ENCODE results near the gene CAV2. TPM values are rescaled to one million over a fixed set of nuclear protein-coding genes. Genes with fewer than 3 reads are reported as not detected.

The CAV2 gene
- total and polyA plus RNA-seq, 4 donors: 81.8 to 131 (median 88.2) TPM

DNA sequence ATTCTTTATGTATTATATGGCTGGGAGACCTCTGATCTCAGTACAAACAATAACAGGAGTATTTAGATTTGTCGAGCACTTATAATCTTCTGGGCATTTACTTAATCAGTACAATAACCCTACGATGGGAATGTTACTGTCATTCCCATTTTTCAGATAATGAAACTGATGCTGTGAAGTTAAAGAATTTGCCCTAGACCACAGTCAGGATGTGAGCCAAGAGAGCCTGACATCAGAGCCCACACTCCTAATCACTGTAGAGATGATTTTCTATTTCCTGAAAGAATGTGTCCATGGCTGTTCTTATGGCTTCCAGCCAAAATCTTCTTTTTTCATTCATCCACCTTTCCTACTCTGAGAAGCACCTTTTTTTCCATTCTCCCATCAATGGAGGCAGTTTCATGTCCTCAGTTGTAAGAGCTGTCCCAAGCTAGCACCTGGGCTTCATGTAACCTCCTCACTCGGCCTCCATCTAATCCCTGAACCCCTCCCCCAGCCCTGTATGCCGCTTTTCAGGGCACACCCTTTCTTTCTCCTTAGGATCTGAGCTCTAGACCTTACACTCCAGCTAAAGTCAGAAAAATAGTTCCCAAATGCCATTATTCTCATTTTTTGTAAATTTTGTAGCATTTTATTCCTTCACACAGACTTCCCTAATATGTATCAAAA is 13.1 kb downstream of the CAV2 start:
- ATAC-seq (ENCODE audit: low FRiP score) (peak; percentile 28), DNase-seq (no peak)
- no peaks in the 10 kb centered on the region for H3K36me3 ChIP-seq (ENCODE audit: control insufficient read depth in 1 of 2, insufficient read depth in 2 of 2, low read length in 1 of 2)
- intact Hi-C loops (cut with DNase I): no loop called here
- peaks cover 0 to 8% of the 10 kb centered on the region in 2 donors for H3K4me1 ChIP-seq (ENCODE audit: control insufficient read depth in 1 of 2, insufficient read depth in 2 of 2, low read length in 2 of 2)
- H3K27me3 ChIP-seq (ENCODE audit: control insufficient read depth in 1 of 2, insufficient read depth in 2 of 2, low read length in 1 of 2): no peaks in the 10 kb centered on the region
- H3K27ac ChIP-seq (ENCODE audit: low read depth in 1 of 2, low read length in 2 of 2): no peak overlapping the region
- H3K4me3 ChIP-seq (ENCODE audit: low read length in 2 of 2): no peak overlapping the region
- 64 to 66% methylated on average over 4 of the region's 4 CpGs for WGBS, 2 donors
- no peaks in the 10 kb centered on the region for H3K9me3 ChIP-seq (ENCODE audit: control insufficient read depth, low read length)

GRCh38 chr7:116515584-116515983 is 16.0 kb downstream of the CAV2 start:
- Histone ChIP-seq H3K4me3 (ENCODE audit: low read length in 2 of 2) (no peak overlapping the region), H3K27me3 (ENCODE audit: control insufficient read depth in 1 of 2, insufficient read depth in 2 of 2, low read length in 1 of 2) (no peaks in the 10 kb centered on the region), H3K4me1 (ENCODE audit: control insufficient read depth in 1 of 2, insufficient read depth in 2 of 2, low read length in 2 of 2) (peaks cover 0 to 2% of the 10 kb centered on the region in 2 donors), H3K9me3 (ENCODE audit: control insufficient read depth, low read length) (no peaks in the 10 kb centered on the region), H3K36me3 (ENCODE audit: control insufficient read depth in 1 of 2, insufficient read depth in 2 of 2, low read length in 1 of 2) (no peaks in the 10 kb centered on the region), H3K27ac (ENCODE audit: low read depth in 1 of 2, low read length in 2 of 2) (no peak overlapping the region)
- ATAC-seq (ENCODE audit: low FRiP score) (no peak), DNase-seq (no peak)
- intact Hi-C loops (cut with DNase I): no loop called here

DNA sequence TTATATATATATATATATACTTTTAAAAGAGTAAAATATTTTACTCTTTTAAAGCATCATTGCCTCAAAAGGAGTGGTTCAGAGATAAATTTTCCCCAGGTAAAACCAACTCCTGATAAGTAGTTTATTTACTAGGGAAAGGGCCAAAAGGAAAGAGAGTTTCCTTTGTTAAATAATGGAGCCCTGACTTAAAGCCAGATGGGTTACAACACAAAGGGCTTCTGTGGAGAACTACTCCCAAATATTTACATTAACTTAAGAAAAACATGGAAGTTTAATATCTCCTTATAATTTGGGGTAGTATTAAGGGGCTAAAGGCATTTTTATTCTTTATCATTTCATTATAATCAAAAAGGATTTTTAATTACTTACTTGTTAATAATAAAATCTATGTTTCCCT is 16.8 kb downstream of the CAV2 start:
- H3K4me1 ChIP-seq (ENCODE audit: control insufficient read depth in 1 of 2, insufficient read depth in 2 of 2, low read length in 2 of 2): peaks cover 0 to under 1% of the 10 kb centered on the region in 2 donors
- intact Hi-C loops (cut with DNase I): no loop called here
- H3K36me3 ChIP-seq (ENCODE audit: control insufficient read depth in 1 of 2, insufficient read depth in 2 of 2, low read length in 1 of 2): no peaks in the 10 kb centered on the region
- H3K4me3 ChIP-seq (ENCODE audit: low read length in 2 of 2): no peak overlapping the region
- H3K9me3 ChIP-seq (ENCODE audit: control insufficient read depth, low read length): no peaks in the 10 kb centered on the region
- H3K27me3 ChIP-seq (ENCODE audit: control insufficient read depth in 1 of 2, insufficient read depth in 2 of 2, low read length in 1 of 2): no peaks in the 10 kb centered on the region
- DNase-seq (no peak), ATAC-seq (ENCODE audit: low FRiP score) (no peak)
- no peak overlapping the region for H3K27ac ChIP-seq (ENCODE audit: low read depth in 1 of 2, low read length in 2 of 2)

GRCh38 chr7:116517626-116518025 is 18.1 kb downstream of the CAV2 start:
- H3K9me3 ChIP-seq (ENCODE audit: control insufficient read depth, low read length): no peaks in the 10 kb centered on the region
- H3K36me3 ChIP-seq (ENCODE audit: control insufficient read depth in 1 of 2, insufficient read depth in 2 of 2, low read length in 1 of 2): no peaks in the 10 kb centered on the region
- H3K27me3 ChIP-seq (ENCODE audit: control insufficient read depth in 1 of 2, insufficient read depth in 2 of 2, low read length in 1 of 2): no peaks in the 10 kb centered on the region
- H3K27ac ChIP-seq (ENCODE audit: low read depth in 1 of 2, low read length in 2 of 2): no peak overlapping the region
- 93 to 94% methylated on average over 1 of the region's 1 CpG for WGBS, 2 donors
- no peak overlapping the region for H3K4me3 ChIP-seq (ENCODE audit: low read length in 2 of 2)
- intact Hi-C loops (cut with DNase I): no loop called here
- ATAC-seq (ENCODE audit: low FRiP score): no peak
- no peak for DNase-seq
- H3K4me1 ChIP-seq (ENCODE audit: control insufficient read depth in 1 of 2, insufficient read depth in 2 of 2, low read length in 2 of 2): no peaks in the 10 kb centered on the region

GRCh38 chr7:116518961-116519360 is 19.4 kb downstream of the CAV2 start:
- Histone ChIP-seq H3K36me3 (ENCODE audit: control insufficient read depth in 1 of 2, insufficient read depth in 2 of 2, low read length in 1 of 2) (no peaks in the 10 kb centered on the region), H3K27me3 (ENCODE audit: control insufficient read depth in 1 of 2, insufficient read depth in 2 of 2, low read length in 1 of 2) (no peaks in the 10 kb centered on the region), H3K27ac (ENCODE audit: low read depth in 1 of 2, low read length in 2 of 2) (no peak overlapping the region), H3K4me3 (ENCODE audit: low read length in 2 of 2) (no peak overlapping the region), H3K9me3 (ENCODE audit: control insufficient read depth, low read length) (no peaks in the 10 kb centered on the region), H3K4me1 (ENCODE audit: control insufficient read depth in 1 of 2, insufficient read depth in 2 of 2, low read length in 2 of 2) (no peaks in the 10 kb centered on the region)
- no peak for ATAC-seq (ENCODE audit: low FRiP score)
- DNase-seq: no peak
- intact Hi-C loops (cut with DNase I): no loop called here

DNA sequence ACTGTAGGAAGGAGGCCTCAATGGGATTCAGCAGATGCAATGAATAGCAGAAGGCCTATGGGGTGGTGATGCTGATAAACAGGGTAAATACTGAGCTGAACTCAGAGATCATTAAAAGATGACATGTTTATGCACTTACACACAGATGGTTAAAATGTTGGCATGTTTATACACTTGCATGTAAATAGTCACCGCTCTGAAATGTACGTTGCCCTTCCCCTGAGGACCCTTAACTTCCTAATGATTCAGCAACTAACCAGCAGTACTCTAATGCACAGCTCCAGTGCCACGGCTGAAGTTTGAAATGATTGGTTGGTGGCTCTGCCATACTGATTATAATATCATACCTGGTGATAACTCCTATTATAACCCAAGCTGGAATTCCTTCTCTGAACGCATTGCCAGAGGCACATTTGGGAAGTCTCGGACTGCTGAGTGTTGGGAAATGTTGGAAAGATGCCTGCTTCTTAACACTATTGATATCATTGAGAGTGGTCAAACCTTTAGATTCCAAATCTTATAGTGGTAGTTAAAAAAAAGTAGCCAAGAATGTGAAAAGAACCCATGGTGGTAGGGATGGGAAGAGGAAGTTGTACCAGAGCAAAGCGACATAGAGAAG is 21.6 kb downstream of the CAV2 start:
- Histone ChIP-seq H3K4me3 (ENCODE audit: low read length in 2 of 2) (no peak overlapping the region), H3K4me1 (ENCODE audit: control insufficient read depth in 1 of 2, insufficient read depth in 2 of 2, low read length in 2 of 2) (no peaks in the 10 kb centered on the region), H3K27me3 (ENCODE audit: control insufficient read depth in 1 of 2, insufficient read depth in 2 of 2, low read length in 1 of 2) (no peaks in the 10 kb centered on the region), H3K36me3 (ENCODE audit: control insufficient read depth in 1 of 2, insufficient read depth in 2 of 2, low read length in 1 of 2) (no peaks in the 10 kb centered on the region), H3K9me3 (ENCODE audit: control insufficient read depth, low read length) (no peaks in the 10 kb centered on the region), H3K27ac (ENCODE audit: low read depth in 1 of 2, low read length in 2 of 2) (no peak overlapping the region)
- intact Hi-C loops (cut with DNase I): loop anchor here (10.0 kb wide), 1 partner anchor 166 kb away; no protein-coding TSS in a partner anchor
- ATAC-seq (ENCODE audit: low FRiP score): no peak
- no peak for DNase-seq
- 93 to 95% methylated on average over 6 of the region's 6 CpGs for WGBS, 2 donors

DNA sequence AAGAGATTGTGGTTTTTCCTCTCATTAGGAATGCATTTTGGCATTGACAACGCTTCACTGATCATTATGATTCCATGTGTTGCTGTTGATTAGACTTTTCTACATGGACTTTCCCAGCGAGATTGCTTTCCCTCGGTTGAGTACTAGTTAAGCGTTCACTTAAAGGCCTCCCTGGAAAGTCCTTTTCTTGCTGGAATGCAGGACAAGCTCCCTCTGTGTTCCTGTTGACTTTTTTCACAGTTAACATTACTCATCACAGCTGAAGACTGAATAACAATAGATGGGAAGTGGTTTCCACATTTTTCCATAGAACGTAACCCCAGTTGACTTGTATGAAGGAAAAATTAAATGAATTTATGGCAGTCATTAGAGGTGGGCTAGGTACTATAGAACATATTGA is 22.7 kb downstream of the CAV2 start:
- Histone ChIP-seq H3K27ac (ENCODE audit: low read depth in 1 of 2, low read length in 2 of 2) (no peak overlapping the region), H3K4me3 (ENCODE audit: low read length in 2 of 2) (no peak overlapping the region), H3K9me3 (ENCODE audit: control insufficient read depth, low read length) (no peaks in the 10 kb centered on the region), H3K27me3 (ENCODE audit: control insufficient read depth in 1 of 2, insufficient read depth in 2 of 2, low read length in 1 of 2) (no peaks in the 10 kb centered on the region), H3K4me1 (ENCODE audit: control insufficient read depth in 1 of 2, insufficient read depth in 2 of 2, low read length in 2 of 2) (no peaks in the 10 kb centered on the region), H3K36me3 (ENCODE audit: control insufficient read depth in 1 of 2, insufficient read depth in 2 of 2, low read length in 1 of 2) (no peaks in the 10 kb centered on the region)
- no peak for ATAC-seq (ENCODE audit: low FRiP score)
- WGBS, 2 donors: 68 to 76% methylated on average over 5 of the region's 5 CpGs
- DNase-seq: no peak
- intact Hi-C loops (cut with DNase I): loop anchor here (10.0 kb wide), 1 partner anchor 167 kb away; no protein-coding TSS in a partner anchor

DNA sequence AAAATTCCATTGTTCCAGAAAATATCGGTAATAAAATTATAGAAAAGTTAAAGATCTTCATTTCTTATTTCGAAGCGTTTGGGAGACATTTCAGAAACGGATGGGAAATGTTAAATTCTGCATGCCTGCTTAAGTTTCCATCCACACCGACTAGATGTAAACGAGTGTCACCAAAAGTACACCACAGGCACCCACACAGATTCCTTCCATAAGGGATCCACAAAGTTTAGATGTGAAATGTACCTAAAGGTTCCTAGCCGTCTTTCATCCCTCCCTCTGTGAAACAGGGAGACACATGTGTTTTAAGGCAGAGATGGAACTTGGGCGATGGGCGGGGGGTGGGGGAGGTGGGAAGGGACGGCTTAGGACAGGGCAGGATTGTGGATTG is 24.7 kb downstream of the CAV2 start:
- no peaks in the 10 kb centered on the region for H3K4me1 ChIP-seq (ENCODE audit: control insufficient read depth in 1 of 2, insufficient read depth in 2 of 2, low read length in 2 of 2)

More for the DNA sequence above, 24.7 kb downstream of the CAV2 start:
- ATAC-seq (ENCODE audit: low FRiP score) (no peak), DNase-seq (no peak)
- Histone ChIP-seq H3K4me3 (ENCODE audit: low read length in 2 of 2) (peak overlapping the region; percentile 21 to 30), H3K36me3 (ENCODE audit: control insufficient read depth in 1 of 2, insufficient read depth in 2 of 2, low read length in 1 of 2) (no peaks in the 10 kb centered on the region), H3K27me3 (ENCODE audit: control insufficient read depth in 1 of 2, insufficient read depth in 2 of 2, low read length in 1 of 2) (no peaks in the 10 kb centered on the region), H3K27ac (ENCODE audit: low read depth in 1 of 2, low read length in 2 of 2) (peak overlapping the region; percentile 73 to 88), H3K9me3 (ENCODE audit: control insufficient read depth, low read length) (no peaks in the 10 kb centered on the region)
- WGBS, 2 donors: 13 to 14% methylated on average over 10 of the region's 10 CpGs
- intact Hi-C loops (cut with DNase I): loop anchor here (10.0 kb wide), 1 partner anchor 169 kb away; no protein-coding TSS in a partner anchor

All from aorta (tissue), 5 donors.